Natural killer cell (primary cell): ENCODE data around the gene NTS. TPM values are rescaled to one million over a fixed set of nuclear protein-coding genes. Genes with fewer than 3 reads are reported as not detected.
A peak's percentile ranks its signal among the peaks of the same experiment; 100 is the strongest.

ENCODE experiments used
- ATAC-seq, 3 donors: fragments of 150-1000 bp in 2 of 3; fragments of 200-7000 bp in 1 of 3; cut with Tn5 transposase; 1 replicate in 1 of 3; 2 replicates in 2 of 3; pipeline ENCODE4 v1.10.0; 2021; ENCODE audit warnings: mild to moderate bottlenecking in 2 of 3, moderate library complexity in 2 of 3
- DNase-seq, 2 donors: peaks; one replicate each; pipeline versions ENCODE4 v3.0.0 to v3.0.0-alpha.2; 2013 to 2021; ENCODE audit warnings: mixed read lengths in 1 of 2
- H3K27ac ChIP-seq: one replicate; pipeline ENCODE4 v1.5.1; 2013; ENCODE audit warnings: mild to moderate bottlenecking, low read length
- H3K27me3 ChIP-seq: one replicate; pipeline ENCODE4 v1.6.1; 2013; ENCODE audit warnings: low read length; ENCODE audit not compliant: control insufficient read depth, insufficient read depth
- H3K36me3 ChIP-seq: one replicate; pipeline ENCODE4 v1.6.1; 2013; ENCODE audit warnings: low read length; ENCODE audit not compliant: control insufficient read depth, insufficient read depth
- H3K4me1 ChIP-seq: one replicate; pipeline ENCODE4 v1.6.1; 2013; ENCODE audit warnings: low read length; ENCODE audit not compliant: control insufficient read depth, insufficient read depth
- H3K4me3 ChIP-seq: one replicate; pipeline ENCODE4 v1.5.1; 2013; ENCODE audit warnings: low read length
- H3K9me3 ChIP-seq: one replicate; pipeline ENCODE4 v1.6.1; 2013; ENCODE audit warnings: low read length; ENCODE audit not compliant: control insufficient read depth, insufficient read depth
- H3K27ac Mint-ChIP-seq, 2 donors: one replicate each; pipeline ENCODE4 v1.8.0; 2022; ENCODE audit warnings: mild to moderate bottlenecking in 2 of 2, mixed read lengths in 2 of 2, moderate library complexity in 1 of 2
- H3K27me3 Mint-ChIP-seq, 2 donors: one replicate each; pipeline ENCODE4 v1.8.0; 2022; ENCODE audit warnings: low read depth in 2 of 2, mixed read lengths in 2 of 2
- H3K36me3 Mint-ChIP-seq: one replicate; pipeline ENCODE4 v1.8.0; 2022; ENCODE audit warnings: mixed read lengths
- H3K4me1 Mint-ChIP-seq, 2 donors: one replicate each; pipeline ENCODE4 v1.8.0; 2022; ENCODE audit warnings: mixed read lengths in 2 of 2
- H3K4me3 Mint-ChIP-seq: one replicate; pipeline ENCODE4 v1.8.0; 2022; ENCODE audit warnings: mild to moderate bottlenecking, moderate library complexity, mixed read lengths
- H3K9me3 Mint-ChIP-seq, 2 donors: one replicate each; pipeline ENCODE4 v1.8.0; 2022; ENCODE audit warnings: mixed read lengths in 2 of 2
- CTCF ChIP-seq: fragments of 200-600 bp; IDR thresholded peaks from one replicate; pipeline ENCODE4 v1.8.0; 2022; ENCODE audit warnings: antibody characterized with exemption
- WGBS: methylation state at CpG from one replicate; pipeline ENCODE4 v1.1.7; 2013; ENCODE audit warnings: missing lambda C conversion rate; ENCODE audit not compliant: insufficient coverage; 5-methylcytosine and 5-hydroxymethylcytosine counted together
- intact Hi-C: fragments of 100-400 bp; cut with micrococcal nuclease; formaldehyde crosslinking; loops from one replicate; pipeline ENCODE4 v1.14.2; 2022
- total RNA-seq, 4 donors: library from RNA; stranded (reverse); fragments of 120-200 nt in 1 of 4; gene quantifications; one replicate each; pipeline versions ENCODE4 v1.2.3 to v1.2.4, GENCODE V29; 2013 to 2022

The NTS gene
- total RNA-seq, 3 donors from 2014 or later (not counting 1 experiment from before 2014, with no cell fraction given), result not detected

DNA sequence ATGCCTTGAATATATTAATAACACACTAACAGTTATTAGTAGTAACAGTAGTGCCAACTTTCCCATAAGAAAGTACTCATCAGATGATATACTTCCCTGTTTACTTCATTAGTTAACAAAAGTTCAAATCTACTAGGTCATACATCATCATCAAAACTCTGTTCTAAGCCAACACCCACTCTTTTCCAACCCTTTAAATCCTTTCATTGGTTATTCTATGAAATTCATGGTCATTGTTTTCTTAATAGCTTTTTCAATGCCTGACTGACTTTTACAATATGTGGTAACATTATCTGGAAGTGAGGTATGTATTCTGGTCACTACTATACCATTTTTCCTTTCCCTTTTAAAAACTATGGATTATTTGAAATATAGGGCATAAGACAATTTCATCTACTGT lies 9.7 kb downstream of the NTS start:
- DNase-seq (no peak), ATAC-seq (no peak)
- Mint-ChIP-seq H3K36me3 (no peaks in the 10 kb centered on the region), H3K27ac (no peak overlapping the region), H3K9me3 (no peaks in the 10 kb centered on the region), H3K27me3 (peaks cover 6 to 10% of the 10 kb centered on the region in 2 donors), H3K4me1 (no peaks in the 10 kb centered on the region), H3K4me3 (no peak overlapping the region)
- Histone ChIP-seq H3K36me3 (no peaks in the 10 kb centered on the region), H3K27me3 (no peaks in the 10 kb centered on the region), H3K9me3 (no peaks in the 10 kb centered on the region), H3K27ac (no peak overlapping the region), H3K4me3 (no peak overlapping the region), H3K4me1 (no peaks in the 10 kb centered on the region)
- intact Hi-C loops, result no loop called here
- TF ChIP-seq CTCF, result no peak

DNA sequence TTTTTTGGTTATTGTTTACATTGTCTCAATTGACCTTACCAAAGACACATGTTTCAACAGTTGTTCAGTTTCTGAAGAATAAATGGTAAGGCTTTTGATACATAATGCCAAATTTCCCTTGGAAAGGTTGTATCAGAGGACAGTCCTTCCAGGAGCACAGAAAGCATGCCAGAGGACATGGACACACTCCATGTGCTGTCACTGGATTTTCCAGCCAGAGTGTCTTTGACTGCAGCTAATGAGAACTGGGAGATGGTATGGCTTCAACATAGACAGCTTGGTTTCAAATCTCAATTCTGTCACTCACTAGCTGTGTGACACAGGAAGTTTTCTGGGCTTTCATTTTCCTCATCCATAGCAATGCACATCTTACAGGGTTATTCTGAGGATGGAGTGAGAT lies 20.6 kb downstream of the NTS start:
- H3K27ac ChIP-seq, result no peak overlapping the region
- no peaks in the 10 kb centered on the region for H3K4me1 ChIP-seq
- no peak overlapping the region for H3K4me3 ChIP-seq
- H3K4me3 Mint-ChIP-seq, result no peak overlapping the region
- no peaks in the 10 kb centered on the region for H3K9me3 Mint-ChIP-seq
- DNase-seq (no peak), ATAC-seq (no peak)
- H3K36me3 ChIP-seq, result no peaks in the 10 kb centered on the region
- H3K27me3 ChIP-seq, result no peaks in the 10 kb centered on the region
- no peak for TF ChIP-seq CTCF
- intact Hi-C loops, result no loop called here
- peaks cover 0 to 6% of the 10 kb centered on the region in 2 donors for H3K27me3 Mint-ChIP-seq
- H3K36me3 Mint-ChIP-seq, result no peaks in the 10 kb centered on the region
- H3K4me1 Mint-ChIP-seq, result no peaks in the 10 kb centered on the region
- H3K9me3 ChIP-seq, result no peaks in the 10 kb centered on the region
- H3K27ac Mint-ChIP-seq, result no peak overlapping the region

- peak; percentile 68 for TF ChIP-seq CTCF
- H3K4me1 ChIP-seq, result no peaks in the 10 kb centered on the region
- WGBS, result 0% methylated on average over 1 of the region's 3 CpGs
- Mint-ChIP-seq H3K27me3 (no peaks in the 10 kb centered on the region), H3K4me1 (no peaks in the 10 kb centered on the region), H3K9me3 (no peaks in the 10 kb centered on the region), H3K36me3 (no peaks in the 10 kb centered on the region), H3K4me3 (no peak overlapping the region), H3K27ac (no peak overlapping the region)
- intact Hi-C loops, result loop anchor here (1.0 to 5.0 kb wide), 3 partner anchors 452 to 1048 kb away; no protein-coding TSS in a partner anchor
- ATAC-seq, result peak in 1 of 3 donors; percentile 45
- peak in 1 of 2 donors; percentile 11 for DNase-seq
- no peaks in the 10 kb centered on the region for H3K36me3 ChIP-seq
- no peak overlapping the region for H3K27ac ChIP-seq
- no peaks in the 10 kb centered on the region for H3K27me3 ChIP-seq
- H3K9me3 ChIP-seq, result no peaks in the 10 kb centered on the region
- no peak overlapping the region for H3K4me3 ChIP-seq
Observed at GRCh38 chr12:85920324-85920947, 46.3 kb downstream of the NTS start.

DNA sequence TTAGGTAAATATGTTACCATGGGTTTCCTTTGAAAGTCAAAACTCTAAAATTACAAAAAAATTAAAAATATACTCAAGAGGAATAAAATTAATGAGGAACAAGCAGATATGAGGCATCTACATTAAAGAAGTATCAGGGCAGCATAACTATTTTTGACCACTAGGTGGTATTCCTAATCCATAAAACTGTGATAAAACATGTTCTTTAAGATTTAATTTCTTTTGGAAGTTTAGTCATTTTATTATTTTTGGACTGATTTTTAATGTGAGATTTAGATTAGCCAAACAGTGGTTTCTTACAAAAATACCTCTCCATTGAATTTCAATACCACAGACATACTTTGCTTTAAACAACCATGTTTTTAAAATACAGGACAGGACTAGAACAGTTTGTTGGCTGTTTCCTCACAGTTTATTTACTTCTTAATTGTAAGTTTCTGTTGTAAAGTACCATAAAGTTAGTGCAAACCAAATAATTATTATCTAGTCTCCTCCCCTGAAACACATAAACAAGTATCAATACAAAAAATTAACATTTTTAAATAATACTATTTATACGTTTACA lies 49.8 kb downstream of the NTS start:
- no peaks in the 10 kb centered on the region for H3K36me3 Mint-ChIP-seq
- H3K27me3 ChIP-seq, result no peaks in the 10 kb centered on the region
- no peak overlapping the region for H3K27ac Mint-ChIP-seq
- H3K9me3 ChIP-seq, result no peaks in the 10 kb centered on the region
- no peaks in the 10 kb centered on the region for H3K27me3 Mint-ChIP-seq
- no peak for DNase-seq
- H3K4me3 ChIP-seq, result no peak overlapping the region
- no peaks in the 10 kb centered on the region for H3K4me1 ChIP-seq
- no peak for ATAC-seq
- no peaks in the 10 kb centered on the region for H3K4me1 Mint-ChIP-seq
- WGBS, result no CpG with 5 or more reads among the region's 1 CpG
- no peaks in the 10 kb centered on the region for H3K9me3 Mint-ChIP-seq
- H3K27ac ChIP-seq, result no peak overlapping the region
- H3K36me3 ChIP-seq, result no peaks in the 10 kb centered on the region
- intact Hi-C loops, result loop anchor here (5.0 kb wide), 1 partner anchor 1052 kb away; no protein-coding TSS in a partner anchor
- TF ChIP-seq CTCF, result peak; percentile 16
- no peak overlapping the region for H3K4me3 Mint-ChIP-seq
